Endometrial microvascular endothelial cells (primary cell): Measurements from ENCODE around the gene MTMR6. TPM values are rescaled to one million over a fixed set of nuclear protein-coding genes. Genes with fewer than 3 reads are reported as not detected.

ENCODE experiments used
- in situ Hi-C: cut with HindIII; loops from 2 replicates; pipeline ENCODE4 v1.10.0; 2017; ENCODE audit warnings: low sequenced_read_pairs, low pct_unique_long_range_greater_than_20kb; ENCODE audit errors: inconsistent ontology term
- total RNA-seq: library from RNA; depleted of rRNA; stranded (reverse); fragments of >200 nt; gene quantifications from one replicate; pipeline ENCODE4 v1.2.3, GENCODE V29; 2015; ENCODE audit errors: inconsistent ontology term

Gene MTMR6
- total RNA-seq, 1 donor from 2014 or later, result 24.4 TPM

DNA sequence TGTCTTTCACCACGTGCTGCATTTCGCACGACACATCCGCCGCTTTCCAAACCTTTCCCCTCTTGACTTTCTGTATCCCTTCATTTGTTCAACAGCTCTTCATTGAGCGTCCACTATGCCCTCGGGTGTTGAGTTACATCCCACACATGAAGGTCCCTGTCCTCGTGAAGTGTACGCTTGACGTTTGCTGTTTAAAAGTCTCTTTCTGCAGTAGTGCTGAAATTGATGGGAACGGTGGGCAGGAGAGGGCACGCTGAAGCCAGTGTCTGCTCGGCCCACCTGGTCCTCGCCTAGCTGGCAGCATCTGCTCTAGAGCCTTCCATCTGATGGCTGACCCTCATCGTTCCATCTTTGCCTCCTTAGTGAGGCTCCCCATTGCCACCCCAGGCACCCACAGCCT is 59.6 kb downstream of the MTMR6 start:
- in situ Hi-C loops, result no loop called here

DNA sequence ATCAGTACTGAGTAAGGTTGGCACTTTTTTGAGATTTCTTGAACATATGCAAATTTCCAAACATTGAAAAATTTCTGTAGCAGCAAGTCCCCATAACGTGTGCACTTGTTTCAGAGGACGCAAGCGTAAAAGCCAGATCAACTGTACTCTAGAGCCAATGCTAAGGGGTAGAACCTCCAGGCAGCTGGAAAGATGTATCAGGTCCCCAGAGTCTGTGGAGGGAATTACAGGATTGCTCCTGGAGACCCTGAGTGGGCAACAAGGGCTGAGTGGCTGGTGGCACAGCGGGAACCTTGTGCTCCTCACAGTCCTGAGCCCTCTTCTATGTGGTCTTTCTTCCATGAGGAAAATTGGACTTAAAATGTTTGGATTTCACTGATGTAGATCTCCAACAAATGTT is 61.3 kb downstream of the MTMR6 start:
- in situ Hi-C loops, result no loop called here

DNA sequence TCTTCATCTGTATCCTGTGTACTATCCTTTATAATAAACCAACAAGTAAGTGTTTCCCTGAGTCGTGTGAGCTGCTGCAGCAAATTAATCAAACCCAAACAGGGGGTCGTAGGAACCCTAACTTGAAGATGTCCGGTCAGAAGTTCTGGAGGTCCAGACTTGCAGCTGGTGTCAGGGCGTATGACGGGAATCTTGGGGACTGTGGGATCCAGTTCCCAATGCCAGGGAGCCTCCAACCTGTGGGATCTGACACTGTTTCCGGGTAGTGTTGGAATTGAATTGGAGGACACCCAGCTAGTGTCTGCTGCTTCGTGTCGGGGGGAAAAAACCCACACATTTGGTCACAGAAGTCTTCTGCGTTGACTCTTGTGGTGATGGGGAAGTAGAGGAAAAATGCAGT is 63.1 kb downstream of the MTMR6 start:
- in situ Hi-C loops, result no loop called here

DNA sequence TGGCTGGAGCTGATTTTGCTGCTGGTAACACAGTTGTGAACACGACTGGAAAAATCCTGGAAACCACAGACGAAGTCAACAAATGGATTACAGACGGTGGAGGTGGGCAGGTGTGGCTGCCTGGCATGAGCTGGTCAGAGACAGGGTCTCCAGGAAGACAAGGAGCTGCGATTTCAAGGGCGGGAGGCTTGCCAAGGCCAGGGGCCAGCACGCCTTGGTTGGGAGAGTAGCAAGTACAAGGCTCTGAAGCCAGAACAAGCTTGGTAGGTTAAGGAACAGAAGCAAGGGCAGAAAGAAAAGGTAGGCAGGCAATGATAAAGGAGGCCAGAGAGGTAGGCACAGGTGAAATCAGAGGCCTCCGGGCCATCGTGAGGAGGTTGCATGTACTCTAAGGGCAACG is 64.5 kb downstream of the MTMR6 start:
- in situ Hi-C loops, result no loop called here

DNA sequence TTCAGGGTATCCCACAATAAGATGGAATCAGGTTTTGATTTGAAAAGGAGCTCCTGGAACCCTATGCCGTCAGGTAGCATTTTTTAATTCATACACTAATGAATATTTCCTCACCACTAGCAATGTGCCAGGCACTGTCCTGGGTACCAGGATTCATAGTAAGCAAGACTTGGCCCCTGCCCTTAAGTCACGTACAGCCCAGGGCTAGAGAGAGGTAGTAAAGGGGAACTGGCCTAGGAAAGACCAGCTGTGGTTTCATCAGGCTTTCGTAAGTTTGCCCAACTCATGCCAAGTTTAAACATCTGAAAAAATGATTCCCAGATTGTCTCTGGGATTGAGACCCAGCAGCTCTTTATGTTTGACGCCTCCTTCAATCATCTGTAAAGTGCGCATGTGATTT is 69.3 kb downstream of the MTMR6 start:
- in situ Hi-C loops, result no loop called here

DNA sequence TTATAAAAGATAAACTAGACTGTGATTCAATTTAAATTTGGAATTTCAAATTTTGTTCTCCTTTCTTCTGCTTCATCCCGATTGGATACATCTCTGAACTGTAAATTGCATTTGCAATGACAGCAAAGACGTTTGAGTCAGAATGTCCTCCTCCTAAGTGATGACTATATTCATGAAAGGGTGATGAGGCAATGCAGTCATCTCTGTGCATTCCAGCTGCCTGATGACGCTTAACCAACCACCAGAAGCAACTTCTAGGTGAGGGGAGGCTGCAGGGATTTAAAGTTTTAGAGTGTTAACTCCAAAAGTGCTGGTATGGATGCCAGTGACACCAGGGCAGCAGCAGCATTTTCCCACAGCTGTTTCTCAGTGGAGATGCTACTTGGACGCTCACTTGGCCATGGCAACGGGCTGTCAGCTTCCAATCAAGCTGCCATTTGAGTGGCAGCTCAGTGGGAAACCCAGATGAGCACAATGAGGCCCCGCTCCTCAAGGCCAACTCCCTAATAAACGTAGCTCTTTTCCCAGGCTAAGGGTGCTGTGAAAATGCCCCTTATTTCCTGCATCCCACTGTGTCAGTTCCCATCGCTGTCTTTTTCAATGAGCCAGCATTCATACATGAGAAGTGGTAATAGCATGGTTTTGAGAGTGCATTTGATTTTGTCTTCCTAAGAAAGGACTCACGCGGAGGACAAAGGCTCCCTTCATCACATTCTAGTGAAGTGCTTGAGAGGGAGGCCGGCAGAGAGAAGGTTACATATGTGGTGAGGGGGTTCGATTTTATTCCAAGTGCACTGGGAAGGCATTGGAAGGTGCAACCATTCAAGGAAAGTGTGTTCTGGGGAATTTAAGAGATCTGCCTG is 70.0 kb downstream of the MTMR6 start:
- in situ Hi-C loops, result no loop called here

DNA sequence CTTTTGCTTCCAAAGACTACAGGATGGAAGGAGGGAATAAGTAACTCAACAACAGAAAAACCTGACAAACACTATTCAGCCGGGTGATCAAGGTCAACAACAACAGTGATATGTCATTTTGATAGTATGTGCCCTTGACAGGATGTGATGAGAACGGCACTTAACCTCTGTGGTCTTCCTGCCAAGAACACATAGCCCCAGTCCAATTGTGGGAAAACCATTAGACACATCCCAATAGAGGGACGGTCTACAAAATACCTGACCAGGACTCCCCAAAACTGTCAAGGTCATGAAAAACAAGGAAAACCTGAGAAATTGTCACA is 72.1 kb downstream of the MTMR6 start:
- in situ Hi-C loops, result no loop called here

DNA sequence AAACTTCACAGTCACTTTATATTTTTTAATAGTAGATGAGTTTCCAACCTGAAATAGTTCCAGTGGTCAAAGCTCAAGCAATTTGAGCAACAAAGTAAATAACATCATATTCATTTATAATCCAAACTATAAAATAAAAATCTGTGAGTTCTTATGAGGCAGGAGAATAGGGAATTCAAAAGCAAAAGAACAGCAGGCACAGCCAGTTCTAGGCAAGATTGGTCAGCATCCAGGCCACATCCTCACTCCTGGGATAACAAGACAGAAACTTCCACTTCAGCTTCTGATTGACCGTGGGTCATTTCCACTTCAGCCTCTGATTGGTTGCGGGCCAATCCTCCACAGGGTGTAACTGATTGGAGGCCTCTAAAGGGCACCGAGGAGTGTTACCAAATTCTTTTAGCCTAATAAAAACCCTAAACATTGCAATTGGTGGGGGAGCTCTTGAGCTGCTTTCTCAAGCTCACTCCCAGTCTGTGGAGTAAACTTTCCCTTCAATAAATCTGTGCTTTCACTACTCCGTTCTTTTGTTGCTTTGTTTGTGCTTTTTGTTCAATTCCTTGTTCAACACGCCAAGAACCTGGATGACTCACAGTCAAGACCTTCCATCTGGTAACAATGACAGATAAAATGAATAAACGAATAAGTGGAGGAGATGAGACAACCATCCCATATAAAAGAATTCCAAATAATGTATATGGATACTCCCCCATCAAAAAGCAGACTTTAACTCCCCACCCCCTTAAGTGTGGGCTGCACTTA is 72.6 kb downstream of the MTMR6 start:
- in situ Hi-C loops, result no loop called here

DNA sequence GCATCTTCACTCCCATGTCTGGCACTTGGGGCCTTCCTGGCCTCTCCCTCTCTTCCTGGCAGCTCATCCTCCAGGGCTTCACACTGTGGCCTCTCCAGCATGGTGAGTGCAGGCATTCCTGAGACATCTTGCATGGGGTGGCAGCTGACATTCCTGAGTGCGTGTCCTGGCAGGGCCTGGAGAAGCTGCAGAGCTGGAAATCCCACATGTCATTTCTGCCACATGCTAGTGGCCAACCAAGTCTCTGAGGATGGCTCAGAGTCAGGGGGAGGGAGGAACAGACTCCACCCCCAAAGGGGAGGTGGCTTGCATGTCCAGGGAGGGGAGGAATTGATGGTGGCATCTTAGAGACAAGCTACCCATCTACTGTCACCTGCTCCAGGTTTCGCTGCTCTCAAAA is 73.6 kb downstream of the MTMR6 start:
- in situ Hi-C loops, result no loop called here

DNA sequence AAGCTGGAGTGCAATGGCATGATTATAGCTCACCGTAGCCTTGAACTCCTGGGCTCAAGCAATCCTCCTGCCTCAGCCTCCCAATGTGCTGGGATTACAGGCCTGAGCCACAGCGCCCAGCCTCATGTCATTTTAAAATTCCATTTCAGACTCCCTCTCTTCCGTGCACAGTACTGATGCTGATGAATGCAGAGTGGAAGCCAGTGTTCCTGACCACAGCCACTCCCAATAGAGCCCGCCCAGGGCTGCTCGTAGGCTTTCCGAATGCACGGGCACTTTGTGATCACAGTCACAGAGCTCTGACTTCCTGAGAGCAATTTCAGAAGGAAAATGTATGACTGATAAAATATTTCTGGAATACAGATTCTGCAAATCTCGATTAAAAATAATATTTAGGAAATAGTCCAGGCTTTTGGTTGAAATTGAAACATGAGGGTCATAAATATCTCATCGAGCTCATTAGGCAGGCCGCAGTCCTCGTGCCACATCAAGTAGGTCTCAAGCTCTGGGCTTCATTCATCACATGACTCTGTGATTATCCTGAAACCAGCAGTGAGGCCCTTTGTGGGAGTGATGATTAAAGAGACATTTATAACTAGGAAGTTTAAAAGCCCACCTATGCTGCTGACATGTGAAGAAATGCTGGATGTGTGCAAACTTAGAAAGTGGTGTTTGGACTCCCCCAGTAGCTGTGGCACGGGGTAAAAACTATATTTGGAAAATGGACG is 76.3 kb downstream of the MTMR6 start:
- in situ Hi-C loops, result no loop called here

DNA sequence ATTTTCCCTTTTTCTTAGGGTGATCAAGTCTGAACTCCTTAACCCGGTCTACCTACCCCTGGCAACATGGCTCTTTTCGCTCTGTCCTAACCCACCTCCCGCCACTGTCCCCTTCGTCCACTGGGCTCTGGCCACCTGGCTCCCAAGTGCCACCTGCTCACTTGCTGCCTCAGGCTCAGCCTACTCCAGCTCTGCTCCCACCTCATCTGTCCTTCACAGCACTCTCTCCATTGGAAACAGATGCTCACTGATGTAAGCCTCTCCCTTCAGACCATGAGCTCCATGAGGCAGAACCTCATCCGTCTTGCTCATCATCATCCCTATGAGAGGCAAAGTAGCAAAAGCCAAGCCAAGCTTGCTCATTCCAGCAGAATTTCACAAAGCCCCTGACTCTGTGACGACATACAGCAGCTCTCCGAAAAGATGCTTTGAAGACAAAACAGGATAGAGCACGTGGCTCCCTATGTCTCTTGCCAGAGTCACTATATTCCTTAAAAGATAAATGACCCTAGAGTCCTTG is 79.9 kb downstream of the MTMR6 start:
- in situ Hi-C loops, result no loop called here

DNA sequence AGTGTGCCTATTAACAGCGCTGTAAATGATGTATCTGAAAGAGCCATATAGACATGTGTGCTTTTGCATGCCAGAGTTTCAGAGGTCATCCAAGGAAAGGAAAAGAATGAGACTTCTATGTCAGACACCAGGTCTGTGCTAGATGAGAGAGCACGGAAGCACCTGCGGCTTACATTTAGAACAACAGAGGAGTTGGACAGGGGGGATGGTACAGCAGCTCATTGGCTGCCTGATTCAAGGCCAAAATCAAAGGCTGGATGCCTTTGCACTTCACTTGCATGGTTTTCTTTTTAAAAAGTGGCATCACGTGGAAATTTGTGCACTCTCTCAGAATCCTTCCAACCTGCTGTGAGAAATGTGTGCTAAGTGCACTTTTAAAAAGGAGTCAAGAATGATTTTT is 82.4 kb downstream of the MTMR6 start:
- in situ Hi-C loops, result no loop called here

DNA sequence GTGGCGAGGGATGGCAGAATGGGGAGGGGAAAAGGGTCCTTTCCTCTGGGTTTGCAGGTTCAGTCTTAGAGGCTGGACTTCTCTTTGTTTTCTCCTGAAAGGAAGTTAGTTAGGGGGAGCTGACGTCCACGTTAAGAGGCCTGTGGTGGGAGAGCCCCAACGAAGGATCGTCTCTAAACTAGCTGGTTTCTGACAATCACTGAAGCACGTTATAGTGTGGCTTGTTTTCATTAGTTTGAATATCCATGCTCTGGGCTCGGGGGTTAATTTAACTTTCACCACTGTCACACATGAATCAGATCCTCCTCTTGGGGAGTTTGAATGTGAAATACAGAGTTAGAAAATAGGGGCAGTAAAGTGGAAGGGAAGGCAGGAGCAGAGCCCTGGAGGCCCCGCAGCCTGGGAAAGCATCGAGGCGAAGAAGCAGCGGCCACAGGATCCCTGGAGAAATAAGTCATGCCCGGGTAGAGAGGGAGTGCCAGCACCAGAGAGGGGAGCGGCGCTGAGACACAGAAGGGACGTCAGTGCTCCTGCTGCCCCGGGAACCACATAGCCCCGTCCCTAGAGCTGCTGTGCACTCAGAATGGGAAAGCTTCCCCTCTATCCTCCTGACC is 84.1 kb downstream of the MTMR6 start:
- in situ Hi-C loops, result no loop called here

DNA sequence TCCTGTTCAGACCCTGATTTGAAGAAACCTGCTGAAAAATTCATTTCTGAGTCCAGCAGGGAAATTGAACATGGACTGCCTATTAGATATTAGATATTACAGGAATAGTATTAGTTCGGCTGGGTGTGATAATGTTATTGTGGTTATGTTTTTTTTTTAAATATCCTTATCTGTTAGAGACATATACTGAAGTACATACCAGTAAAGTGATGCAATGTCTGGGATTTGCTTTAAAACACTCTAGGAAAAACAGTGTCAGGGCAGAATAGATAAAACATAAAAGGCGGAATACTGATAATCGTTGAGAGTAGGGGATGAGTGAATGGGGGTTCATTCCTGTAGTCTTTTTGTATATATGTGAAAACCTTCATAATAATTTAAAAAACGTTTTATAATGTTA is 86.5 kb downstream of the MTMR6 start:
- in situ Hi-C loops, result no loop called here

DNA sequence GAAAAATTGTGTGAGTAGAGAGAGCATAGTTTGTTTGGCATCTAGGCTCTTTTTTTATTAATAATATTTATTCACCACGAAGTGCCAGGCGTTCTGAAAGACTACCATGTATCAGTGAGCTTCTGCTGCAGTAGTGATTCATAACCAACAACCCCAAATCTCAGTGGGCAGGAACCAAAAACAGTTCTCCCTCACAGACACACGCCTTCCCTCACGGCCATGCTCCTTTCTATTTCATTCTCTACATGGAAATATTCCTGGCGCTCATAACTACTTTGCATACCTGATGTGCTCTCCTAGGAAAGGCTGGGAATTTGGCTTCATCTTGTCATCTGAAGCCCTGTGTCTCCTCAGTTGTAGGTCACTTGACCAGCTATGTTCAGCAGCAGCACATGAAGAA is 88.6 kb downstream of the MTMR6 start:
- in situ Hi-C loops, result no loop called here

DNA sequence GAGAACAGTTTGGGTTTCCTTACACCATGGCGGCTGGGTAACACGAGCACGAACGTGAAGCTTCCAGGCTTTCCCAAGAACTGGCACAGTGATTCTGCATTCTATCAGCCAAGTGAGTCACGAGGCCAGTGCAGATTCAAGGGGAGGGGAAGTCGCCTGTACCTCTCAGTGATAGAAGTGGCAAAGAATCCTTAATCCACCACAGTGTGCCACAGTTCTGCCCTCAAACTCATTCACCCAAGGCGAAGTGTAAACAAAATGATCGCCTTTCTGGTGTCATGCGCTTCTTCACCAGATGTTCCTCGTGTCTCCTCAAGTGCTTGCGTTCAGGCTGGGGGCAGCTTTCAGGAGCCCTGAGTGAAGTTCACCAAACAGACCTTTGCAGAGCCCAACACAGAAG is 90.3 kb downstream of the MTMR6 start:
- in situ Hi-C loops, result no loop called here
